Activated CD4-positive, alpha-beta T cell treated with anti-CD3 and anti-CD28 coated beads for 4 hours (primary cell): ENCODE data around the gene SSR1.

ENCODE experiments used
- DNase-seq, 2 donors: peaks; one replicate each; pipeline ENCODE4 v3.0.0-alpha.2; 2020

The SSR1 gene

GRCh38 chr6:7236306-7237209, 76.4 kb downstream of the SSR1 start:
- DNase-seq, result no peak

DNA sequence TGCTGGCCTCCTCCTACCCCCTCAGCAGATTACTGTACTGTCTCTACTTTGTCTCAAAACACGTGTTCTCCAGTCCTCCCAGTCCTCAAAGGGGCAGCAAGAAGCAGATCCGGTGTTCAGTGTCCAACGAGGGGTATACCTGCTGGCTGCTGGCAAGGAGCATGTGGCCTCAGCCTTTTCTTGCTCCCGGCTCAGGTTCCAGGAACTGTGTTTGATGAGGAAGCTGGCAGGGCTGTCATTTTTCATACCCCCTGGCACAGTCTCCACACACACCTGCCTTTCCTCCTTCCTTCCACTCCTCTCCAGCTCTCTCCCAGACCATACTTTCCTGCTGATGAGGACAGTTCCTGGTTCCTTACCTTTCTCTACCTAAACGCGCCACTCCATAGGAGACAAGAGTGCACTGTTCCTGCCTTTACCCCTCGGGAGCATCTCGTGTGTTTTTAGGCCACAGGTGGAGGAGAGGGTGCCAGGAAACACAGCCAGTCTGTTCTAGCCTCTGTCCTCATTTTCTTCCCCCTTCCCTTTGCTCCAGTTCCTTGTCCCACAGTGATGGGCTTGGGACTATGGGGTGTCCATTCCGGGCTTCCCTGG, 77.2 kb downstream of the SSR1 start:
- no peak for DNase-seq

- no peak for DNase-seq
Observed at GRCh38 chr6:7234547-7234946, 78.5 kb downstream of the SSR1 start.

DNA sequence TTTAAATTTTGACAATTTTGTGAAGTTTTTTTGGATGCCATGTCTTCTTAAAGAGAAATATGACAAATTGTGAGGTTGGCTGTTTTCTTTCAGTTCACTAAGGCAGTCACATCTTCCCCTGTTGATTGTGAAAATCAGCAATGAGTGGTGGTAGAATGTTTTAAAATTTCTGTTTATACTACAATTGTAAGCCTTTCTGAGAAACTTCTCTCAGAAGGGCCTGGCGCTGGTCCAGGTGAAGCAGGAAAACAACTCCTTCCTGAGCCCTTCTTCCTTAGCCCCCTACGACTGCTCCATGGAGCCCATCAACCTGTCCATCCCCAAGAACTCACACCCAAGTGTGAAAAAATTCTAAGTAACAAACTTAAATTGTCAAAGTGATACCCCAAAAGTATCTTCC, 80.6 kb downstream of the SSR1 start:
- DNase-seq, result no peak

DNA sequence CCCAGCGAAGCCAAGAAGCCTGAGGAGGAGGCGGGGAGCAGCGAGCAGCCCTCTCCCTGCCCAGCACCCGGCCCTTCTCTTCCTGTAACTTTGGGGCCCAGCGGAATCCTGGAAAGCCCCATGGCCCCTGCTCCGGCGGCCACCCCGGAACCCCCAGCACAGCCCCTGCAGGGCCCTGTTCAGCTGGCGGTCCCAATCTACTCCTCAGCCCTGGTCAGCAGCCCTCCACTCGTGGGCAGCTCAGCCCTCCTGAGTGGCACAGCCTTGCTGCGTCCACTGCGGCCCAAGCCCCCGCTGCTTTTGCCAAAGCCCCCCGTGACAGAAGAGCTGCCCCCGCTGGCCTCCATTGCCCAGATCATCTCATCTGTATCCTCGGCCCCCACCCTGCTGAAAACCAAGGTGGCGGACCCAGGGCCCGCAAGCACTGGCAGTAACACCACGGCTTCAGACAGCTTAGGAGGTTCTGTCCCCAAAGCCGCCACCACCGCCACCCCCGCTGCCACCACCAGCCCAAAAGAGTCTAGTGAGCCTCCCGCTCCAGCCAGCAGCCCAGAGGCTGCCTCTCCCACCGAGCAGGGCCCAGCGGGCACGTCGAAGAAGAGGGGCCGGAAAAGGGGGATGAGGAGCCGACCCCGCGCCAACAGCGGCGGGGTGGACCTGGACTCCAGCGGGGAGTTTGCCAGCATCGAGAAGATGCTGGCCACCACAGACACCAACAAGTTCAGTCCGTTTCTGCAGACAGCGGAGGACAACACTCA, 81.9 kb downstream of the SSR1 start:
- no peak for DNase-seq

GRCh38 chr6:7230327-7230691, 82.7 kb downstream of the SSR1 start:
- no peak for DNase-seq

DNA sequence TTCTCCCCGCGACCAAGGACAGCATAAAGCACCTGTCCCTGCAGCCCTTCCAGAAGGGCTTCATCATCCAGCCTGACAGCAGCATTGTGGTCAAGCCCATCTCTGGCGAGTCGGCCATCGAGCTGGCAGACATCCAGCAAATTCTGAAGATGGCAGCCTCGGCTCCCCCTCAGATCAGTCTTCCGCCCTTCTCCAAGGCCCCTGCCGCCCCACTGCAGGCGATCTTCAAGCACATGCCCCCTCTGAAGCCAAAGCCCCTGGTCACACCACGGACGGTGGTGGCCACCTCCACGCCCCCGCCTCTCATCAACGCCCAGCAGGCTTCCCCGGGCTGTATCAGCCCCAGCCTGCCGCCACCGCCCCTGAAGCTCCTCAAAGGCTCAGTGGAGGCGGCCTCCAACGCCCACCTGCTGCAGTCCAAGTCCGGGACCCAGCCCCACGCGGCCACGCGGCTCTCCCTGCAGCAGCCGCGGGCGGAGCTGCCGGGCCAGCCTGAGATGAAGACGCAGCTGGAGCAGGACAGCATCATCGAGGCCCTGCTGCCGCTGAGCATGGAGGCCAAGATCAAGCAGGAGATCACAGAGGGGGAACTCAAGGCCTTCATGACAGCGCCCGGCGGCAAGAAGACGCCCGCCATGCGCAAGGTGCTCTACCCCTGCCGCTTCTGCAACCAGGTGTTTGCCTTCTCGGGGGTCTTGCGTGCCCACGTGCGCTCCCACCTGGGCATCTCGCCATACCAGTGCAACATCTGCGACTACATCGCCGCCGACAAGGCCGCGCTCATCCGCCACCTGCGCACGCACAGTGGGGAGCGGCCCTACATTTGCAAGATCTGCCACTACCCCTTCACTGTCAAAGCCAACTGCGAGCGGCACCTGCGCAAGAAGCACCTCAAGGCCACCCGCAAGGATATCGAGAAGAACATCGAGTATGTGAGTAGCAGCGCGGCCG, 83.3 kb downstream of the SSR1 start:
- no peak for DNase-seq

DNA sequence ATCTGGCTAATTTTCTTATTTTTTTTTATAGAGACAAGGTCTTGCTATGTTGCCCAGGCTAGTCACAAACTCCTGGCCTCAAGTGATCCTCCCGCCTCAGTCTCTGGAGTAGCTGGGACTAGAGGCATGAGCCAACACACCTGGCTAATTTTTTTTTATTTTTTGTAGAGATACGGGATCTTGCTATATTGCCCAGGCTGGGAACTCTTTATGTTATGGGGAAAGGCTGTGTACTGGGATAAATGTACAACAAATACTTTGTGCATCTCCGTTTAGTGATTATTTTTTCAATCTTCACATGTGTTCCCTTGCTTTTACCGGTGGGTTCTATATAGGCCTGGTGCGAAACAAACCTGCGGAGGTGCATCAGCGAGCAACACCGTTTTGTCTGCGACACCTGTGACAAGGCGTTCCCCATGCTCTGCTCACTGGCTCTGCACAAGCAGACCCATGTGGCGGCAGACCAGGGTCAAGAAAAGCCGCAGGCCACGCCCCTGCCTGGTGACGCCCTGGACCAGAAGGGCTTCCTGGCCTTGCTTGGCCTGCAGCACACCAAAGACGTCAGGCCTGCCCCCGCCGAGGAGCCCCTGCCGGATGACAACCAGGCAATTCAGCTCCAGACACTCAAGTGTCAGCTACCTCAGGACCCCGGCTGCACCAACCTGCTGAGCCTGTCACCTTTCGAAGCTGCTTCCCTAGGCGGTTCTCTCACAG, 84.2 kb downstream of the SSR1 start:
- DNase-seq, result no peak

DNA sequence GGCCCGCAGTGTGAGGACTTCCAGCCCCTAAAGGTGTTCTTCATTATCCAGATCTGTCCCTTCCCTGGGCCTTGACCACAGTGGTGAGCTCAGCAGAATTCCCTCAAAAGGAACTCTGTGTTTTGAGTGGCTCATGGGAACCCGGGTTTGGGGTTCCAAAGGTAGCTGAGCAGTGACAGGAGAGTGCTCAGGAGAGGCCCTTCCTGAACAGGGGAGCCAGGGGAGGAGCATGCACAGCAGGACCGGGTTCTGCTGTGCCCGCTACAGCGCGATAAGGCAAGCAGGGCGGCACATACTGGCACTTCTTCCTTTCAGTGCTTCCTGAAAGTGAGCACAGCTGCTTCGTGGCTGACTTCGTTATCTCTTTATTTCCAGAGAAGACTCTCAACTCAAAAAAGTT, 88.3 kb downstream of the SSR1 start:
- DNase-seq, result no peak

DNA sequence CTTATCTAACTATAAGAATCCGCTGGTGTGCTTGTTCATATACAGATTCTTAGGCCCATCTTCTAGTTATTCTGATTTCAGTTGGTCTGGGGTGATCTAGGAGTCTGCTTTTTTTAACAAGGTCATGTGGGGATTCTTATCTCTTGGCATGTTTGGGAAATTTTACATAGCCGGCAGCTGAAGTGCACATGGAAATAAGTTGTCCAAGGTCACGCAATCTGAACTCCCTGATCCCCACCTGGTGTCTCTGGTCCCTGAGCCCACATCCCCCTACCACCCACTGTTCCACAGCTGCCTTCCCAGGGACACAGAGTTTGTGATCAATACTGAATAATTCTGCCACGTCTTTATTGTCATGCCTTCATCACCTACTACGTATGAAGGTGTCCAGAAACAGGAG, 90.8 kb downstream of the SSR1 start:
- no peak for DNase-seq

DNA sequence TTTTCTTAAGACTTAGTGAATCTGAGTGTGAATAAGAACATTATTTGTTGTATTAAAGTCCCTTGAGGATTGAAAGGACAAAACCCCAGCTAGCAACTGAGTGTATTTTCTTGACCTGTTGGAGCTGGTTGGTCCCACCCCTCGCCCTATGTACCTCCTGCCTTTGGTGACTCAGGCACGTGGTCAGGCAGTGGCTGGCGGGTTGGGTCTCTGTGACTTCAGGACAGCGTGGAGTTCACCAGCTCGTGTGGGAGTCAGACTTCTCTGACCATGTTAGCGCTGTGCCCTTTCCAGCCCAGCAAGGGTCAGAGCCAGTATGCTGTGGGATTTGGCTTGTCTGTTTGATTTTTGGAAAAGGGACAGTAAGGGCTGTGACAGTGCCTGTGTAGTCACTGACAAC, 93.7 kb downstream of the SSR1 start:
- no peak for DNase-seq

- no peak for DNase-seq
Observed at GRCh38 chr6:7218406-7218988, 94.5 kb downstream of the SSR1 start.
